ENCODE data around the gene CSTPP1. TPM values are rescaled to one million over a fixed set of nuclear protein-coding genes. Genes with fewer than 3 reads are reported as not detected.

Gene CSTPP1
- total RNA-seq, 1 donor from 2014 or later, result 32.7 TPM

DNA sequence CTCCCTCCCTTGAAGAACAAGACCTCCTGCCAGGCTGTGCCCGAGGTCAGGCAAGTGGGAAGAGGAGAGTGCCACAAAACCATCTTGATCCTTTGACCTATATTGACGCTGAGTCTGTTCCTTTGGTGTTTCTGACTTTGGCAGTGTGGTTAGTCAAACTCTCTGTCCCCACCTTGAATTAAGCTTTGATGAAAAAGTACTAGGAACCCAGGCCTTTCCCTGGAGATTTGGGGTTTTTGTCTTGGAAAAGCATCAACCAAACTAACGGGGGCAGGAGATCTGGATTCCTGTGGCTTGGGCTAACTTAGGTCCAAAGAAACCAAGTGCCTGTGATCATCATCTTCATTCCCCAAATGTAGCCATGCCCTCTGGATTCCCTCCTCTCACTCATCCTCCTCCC lies 199.8 kb downstream of the CSTPP1 start:
- no peaks in the 10 kb centered on the region for H3K79me2 ChIP-seq (ENCODE audit: low read depth)
- no peak overlapping the region for H3K4me3 ChIP-seq
- Mint-ChIP-seq H3K9me3 (no peaks in the 10 kb centered on the region), H3K36me3 (peaks cover 17% of the 10 kb centered on the region), H3K27ac (no peak overlapping the region), H3K27me3 (ENCODE audit: insufficient read depth, low read depth) (peaks cover 3% of the 10 kb centered on the region), H3K4me1 (peaks cover 7% of the 10 kb centered on the region), H3K4me3 (no peak overlapping the region)
- no peak overlapping the region for H3K27ac ChIP-seq
- no peaks in the 10 kb centered on the region for H3K4me1 ChIP-seq
- H3K27me3 ChIP-seq, result no peaks in the 10 kb centered on the region
- no peak for DNase-seq (ENCODE audit: low spot score)
- H3F3A ChIP-seq (ENCODE audit: low read depth), result no peaks in the 10 kb centered on the region
- no peak overlapping the region for H3K4me2 ChIP-seq
- no peaks in the 10 kb centered on the region for H3K9me3 ChIP-seq (ENCODE audit: low read depth)
- TF ChIP-seq EZH2phosphoT487 (IDR thresholded peaks at IDR 0.05) (no peak), EZH2 (IDR thresholded peaks at IDR 0.05) (no peak)
- TF ChIP-seq, protein P1, sequence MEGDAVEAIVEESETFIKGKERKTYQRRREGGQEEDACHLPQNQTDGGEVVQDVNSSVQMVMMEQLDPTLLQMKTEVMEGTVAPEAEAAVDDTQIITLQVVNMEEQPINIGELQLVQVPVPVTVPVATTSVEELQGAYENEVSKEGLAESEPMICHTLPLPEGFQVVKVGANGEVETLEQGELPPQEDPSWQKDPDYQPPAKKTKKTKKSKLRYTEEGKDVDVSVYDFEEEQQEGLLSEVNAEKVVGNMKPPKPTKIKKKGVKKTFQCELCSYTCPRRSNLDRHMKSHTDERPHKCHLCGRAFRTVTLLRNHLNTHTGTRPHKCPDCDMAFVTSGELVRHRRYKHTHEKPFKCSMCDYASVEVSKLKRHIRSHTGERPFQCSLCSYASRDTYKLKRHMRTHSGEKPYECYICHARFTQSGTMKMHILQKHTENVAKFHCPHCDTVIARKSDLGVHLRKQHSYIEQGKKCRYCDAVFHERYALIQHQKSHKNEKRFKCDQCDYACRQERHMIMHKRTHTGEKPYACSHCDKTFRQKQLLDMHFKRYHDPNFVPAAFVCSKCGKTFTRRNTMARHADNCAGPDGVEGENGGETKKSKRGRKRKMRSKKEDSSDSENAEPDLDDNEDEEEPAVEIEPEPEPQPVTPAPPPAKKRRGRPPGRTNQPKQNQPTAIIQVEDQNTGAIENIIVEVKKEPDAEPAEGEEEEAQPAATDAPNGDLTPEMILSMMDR (IDR thresholded peaks at IDR 0.05), result no peak
- H3K9ac ChIP-seq, result no peak overlapping the region
- no peaks in the 10 kb centered on the region for H3K36me3 ChIP-seq
- H4K20me1 ChIP-seq (ENCODE audit: low read depth), result no peaks in the 10 kb centered on the region
- no peak overlapping the region for H2AFZ ChIP-seq (replicated peaks)

DNA sequence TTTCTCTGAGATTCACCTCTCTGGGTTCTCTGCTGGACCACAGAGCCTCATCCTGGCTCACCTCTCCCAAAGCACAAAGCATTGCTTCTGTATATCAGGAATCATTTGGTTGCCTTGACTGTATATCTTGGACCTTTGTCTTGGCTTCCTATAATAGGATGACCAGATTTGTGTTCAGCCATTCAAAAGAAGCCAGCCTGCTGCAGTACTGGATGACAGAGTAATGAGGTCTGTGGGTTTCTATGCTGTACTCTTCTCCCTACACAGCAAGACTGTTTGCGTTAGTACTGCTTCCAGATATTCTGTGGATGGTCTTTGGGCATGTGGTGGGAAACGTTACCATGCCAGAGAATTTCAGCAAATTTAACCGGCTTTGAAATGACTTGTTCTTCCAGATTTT lies 200.4 kb downstream of the CSTPP1 start:
- Mint-ChIP-seq H3K27ac (no peak overlapping the region), H3K36me3 (peaks cover 17% of the 10 kb centered on the region), H3K27me3 (ENCODE audit: insufficient read depth, low read depth) (peaks cover 3% of the 10 kb centered on the region)

DNA sequence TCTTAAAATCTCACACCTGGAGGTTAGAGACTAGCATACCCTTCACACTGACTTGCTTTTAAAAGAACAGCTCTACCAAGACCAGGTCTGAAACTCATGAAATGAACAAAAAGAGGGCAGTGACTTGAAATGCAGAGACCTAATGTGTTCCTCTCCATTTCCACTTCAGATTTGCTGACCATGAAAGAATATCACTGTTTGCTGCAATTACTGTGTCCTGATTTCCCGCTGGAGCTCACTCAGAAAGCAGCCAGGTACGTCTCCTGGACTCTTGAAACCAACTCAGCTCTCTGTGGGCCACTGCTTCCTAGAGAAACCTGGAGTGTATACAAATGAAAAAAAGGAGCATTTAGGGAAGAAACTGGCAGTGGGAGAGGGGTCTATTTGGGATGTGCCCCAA lies 200.9 kb downstream of the CSTPP1 start:
- Histone ChIP-seq H3K4me3 (no peak overlapping the region), H3K27me3 (no peaks in the 10 kb centered on the region), H3K27ac (no peak overlapping the region), H2AFZ (replicated peaks) (no peak overlapping the region), H3K9me3 (ENCODE audit: low read depth) (no peaks in the 10 kb centered on the region), H3F3A (ENCODE audit: low read depth) (no peaks in the 10 kb centered on the region), H3K9ac (no peak overlapping the region), H3K4me1 (no peaks in the 10 kb centered on the region), H3K36me3 (no peaks in the 10 kb centered on the region), H4K20me1 (ENCODE audit: low read depth) (no peaks in the 10 kb centered on the region), H3K4me2 (no peak overlapping the region), H3K79me2 (ENCODE audit: low read depth) (no peaks in the 10 kb centered on the region)
- no peak overlapping the region for H3K4me3 Mint-ChIP-seq
- no peak overlapping the region for H3K27ac Mint-ChIP-seq
- H3K9me3 Mint-ChIP-seq, result no peaks in the 10 kb centered on the region
- H3K36me3 Mint-ChIP-seq, result peaks cover 17% of the 10 kb centered on the region
- DNase-seq (ENCODE audit: low spot score), result no peak
- H3K4me1 Mint-ChIP-seq, result peaks cover 10% of the 10 kb centered on the region
- TF ChIP-seq, protein P1 (IDR thresholded peaks at IDR 0.05), result no peak
- no peak for TF ChIP-seq EZH2 (IDR thresholded peaks at IDR 0.05)
- TF ChIP-seq EZH2phosphoT487 (IDR thresholded peaks at IDR 0.05), result no peak
- peaks cover 3% of the 10 kb centered on the region for H3K27me3 Mint-ChIP-seq (ENCODE audit: insufficient read depth, low read depth)

More for the DNA sequence above, 200.4 kb downstream of the CSTPP1 start:
- Mint-ChIP-seq H3K9me3 (no peaks in the 10 kb centered on the region), H3K4me1 (peaks cover 7% of the 10 kb centered on the region), H3K4me3 (no peak overlapping the region)
- DNase-seq (ENCODE audit: low spot score), result no peak
- no peak overlapping the region for H3K4me3 ChIP-seq
- no peaks in the 10 kb centered on the region for H3K4me1 ChIP-seq
- no peak overlapping the region for H2AFZ ChIP-seq (replicated peaks)
- H3K9me3 ChIP-seq (ENCODE audit: low read depth), result no peaks in the 10 kb centered on the region
- H3K79me2 ChIP-seq (ENCODE audit: low read depth), result no peaks in the 10 kb centered on the region
- no peak overlapping the region for H3K4me2 ChIP-seq
- H3K27me3 ChIP-seq, result no peaks in the 10 kb centered on the region
- H3K27ac ChIP-seq, result no peak overlapping the region
- no peaks in the 10 kb centered on the region for H3F3A ChIP-seq (ENCODE audit: low read depth)
- no peak for TF ChIP-seq EZH2 (IDR thresholded peaks at IDR 0.05)
- TF ChIP-seq, protein P1 (IDR thresholded peaks at IDR 0.05), result no peak
- no peak for TF ChIP-seq EZH2phosphoT487 (IDR thresholded peaks at IDR 0.05)
- H3K36me3 ChIP-seq, result no peaks in the 10 kb centered on the region
- H3K9ac ChIP-seq, result no peak overlapping the region
- no peaks in the 10 kb centered on the region for H4K20me1 ChIP-seq (ENCODE audit: low read depth)
